GM03348 (cell line): ENCODE measurements around the gene RENBP.

Experiments used
- DNase-seq: peaks from one replicate; pipeline ENCODE4 v3.0.0; 2012; ENCODE audit warnings: low spot score

The RENBP gene

GRCh38 chrX:153888344-153888743 lies 56.1 kb downstream of the RENBP start:
- DNase-seq, result no peak

GRCh38 chrX:153887385-153887784 lies 57.1 kb downstream of the RENBP start:
- DNase-seq, result no peak

- DNase-seq, result no peak
These were observed 57.5 kb downstream of the RENBP start for GRCh38 chrX:153886915-153887314.

GRCh38 chrX:153885968-153886903 lies 58.2 kb downstream of the RENBP start, which contains the start of gene L1CAM:
TSS of gene L1CAM (minus strand) at chrX:153886173. CDS start at chrX:153875836, 10,337 bp downstream.
- DNase-seq, result peak; percentile 32
